ENCODE results near the gene RSBN1. TPM values are rescaled to one million over a fixed set of nuclear protein-coding genes. Genes with fewer than 3 reads are reported as not detected.

Gene RSBN1
- total and polyA plus RNA-seq, 7 donors, result 3.5 to 20.8 (median 11.0) TPM

GRCh38 chr1:113797472-113797871 lies 14.8 kb downstream of the RSBN1 start:
- no peak overlapping the region for H3K27ac ChIP-seq
- intact Hi-C loops (cut with DNase I), result no loop called here
- no peaks in the 10 kb centered on the region for H3K9me3 ChIP-seq
- TF ChIP-seq CTCF (IDR thresholded peaks at IDR 0.05), result no peak
- H3K36me3 ChIP-seq (ENCODE audit: insufficient read depth in 1 of 2, low read depth in 1 of 2), result peaks cover 0 to 24% of the 10 kb centered on the region in 2 donors
- ATAC-seq, result peak in 2 of 4 donors; percentile 26 to 66
- WGBS, 3 donors, result 48 to 78% (median 59%) methylated on average over 4 of the region's 4 CpGs
- no peaks in the 10 kb centered on the region for H3K27me3 ChIP-seq (ENCODE audit: insufficient read depth in 3 of 3, low read length in 2 of 3)
- H3K4me1 ChIP-seq, result peaks cover 40% of the 10 kb centered on the region
- H3K4me3 ChIP-seq, result no peak overlapping the region
- no peak for DNase-seq

GRCh38 chr1:113793878-113794834 lies 18.1 kb downstream of the RSBN1 start:
- intact Hi-C loops (cut with DNase I), result no loop called here
- H3K27me3 ChIP-seq (ENCODE audit: insufficient read depth in 3 of 3, low read length in 2 of 3), result no peaks in the 10 kb centered on the region
- no peak overlapping the region for H3K4me3 ChIP-seq
- no peak overlapping the region for H3K27ac ChIP-seq
- peaks cover 25% of the 10 kb centered on the region for H3K4me1 ChIP-seq
- H3K36me3 ChIP-seq (ENCODE audit: insufficient read depth in 1 of 2, low read depth in 1 of 2), result peaks cover 0 to 24% of the 10 kb centered on the region in 2 donors
- 94 to 98% (median 96%) methylated on average over 9 of the region's 9 CpGs for WGBS, 3 donors
- TF ChIP-seq CTCF (IDR thresholded peaks at IDR 0.05), result no peak
- no peak for DNase-seq
- H3K9me3 ChIP-seq, result no peaks in the 10 kb centered on the region
- ATAC-seq, result peak in 1 of 4 donors; percentile 37

- intact Hi-C loops (cut with DNase I), result no loop called here
- H3K4me3 ChIP-seq, result no peak overlapping the region
- no peak for TF ChIP-seq CTCF (IDR thresholded peaks at IDR 0.05)
- 91 to 93% (median 93%) methylated on average over 1 of the region's 1 CpG for WGBS, 3 donors
- peak in 1 of 4 donors; percentile 28 for ATAC-seq
- H3K9me3 ChIP-seq, result no peaks in the 10 kb centered on the region
- H3K27ac ChIP-seq, result no peak overlapping the region
- H3K27me3 ChIP-seq (ENCODE audit: insufficient read depth in 3 of 3, low read length in 2 of 3), result no peaks in the 10 kb centered on the region
- no peak for DNase-seq
- peaks cover 26% of the 10 kb centered on the region for H3K4me1 ChIP-seq
- H3K36me3 ChIP-seq (ENCODE audit: insufficient read depth in 1 of 2, low read depth in 1 of 2), result peaks cover 0 to 24% of the 10 kb centered on the region in 2 donors
Observed at GRCh38 chr1:113792986-113793385, 19.3 kb downstream of the RSBN1 start.

- Histone ChIP-seq H3K27ac (no peak overlapping the region), H3K36me3 (ENCODE audit: insufficient read depth in 1 of 2, low read depth in 1 of 2) (peaks cover 0 to 21% of the 10 kb centered on the region in 2 donors), H3K9me3 (no peaks in the 10 kb centered on the region), H3K4me3 (no peak overlapping the region), H3K4me1 (peaks cover 25% of the 10 kb centered on the region), H3K27me3 (ENCODE audit: insufficient read depth in 3 of 3, low read length in 2 of 3) (no peaks in the 10 kb centered on the region)
- 69 to 89% (median 72%) methylated on average over 5 of the region's 5 CpGs for WGBS, 3 donors
- DNase-seq (no peak), ATAC-seq (peak in 3 of 4 donors; percentile 19 to 32 (median 28))
- TF ChIP-seq CTCF (IDR thresholded peaks at IDR 0.05), result no peak
- intact Hi-C loops (cut with DNase I), result no loop called here
Observed at GRCh38 chr1:113792471-113792870, 19.8 kb downstream of the RSBN1 start.
